ENCODE measurements around the gene ZNF678.

DNA sequence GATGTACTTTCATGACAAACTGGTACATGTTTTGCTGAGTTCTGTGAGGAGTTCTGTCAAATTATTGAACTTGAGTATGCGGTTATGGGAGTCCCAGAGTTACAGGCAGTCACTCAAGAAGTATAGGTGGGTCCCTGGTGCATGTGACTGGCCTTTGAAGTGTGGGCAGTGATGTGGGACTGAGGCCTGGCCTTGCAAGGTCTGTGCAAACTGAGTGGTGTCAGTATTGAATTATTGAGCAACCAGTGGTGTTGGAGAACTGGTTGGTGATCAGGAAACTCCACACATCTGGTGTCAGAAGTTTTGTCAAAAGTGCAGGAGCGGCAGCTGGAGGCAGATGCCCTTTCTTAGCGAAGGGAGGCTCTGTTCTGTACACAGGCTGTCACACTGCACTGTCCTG lies 5.2 kb downstream of the ZNF678 start:
- TF ChIP-seq ZNF747 (tag by site-specific recombination; IDR thresholded peaks at IDR 0.05) = no peak
- TF ChIP-seq ZNF837 (tag by site-specific recombination; IDR thresholded peaks at IDR 0.05) = no peak
- TF ChIP-seq KLF16 (tag by site-specific recombination; IDR thresholded peaks at IDR 0.05) = no peak
- no peak for TF ChIP-seq CTCF (tag by site-specific recombination; IDR thresholded peaks at IDR 0.05)
- no peak for TF ChIP-seq SP3 (tag by site-specific recombination; IDR thresholded peaks at IDR 0.05)
- no peak for TF ChIP-seq HOXA7 (CRISPR knock-in tag; IDR thresholded peaks at IDR 0.05; ENCODE audit: borderline replicate concordance)
- TF ChIP-seq YY1 (tag by site-specific recombination; IDR thresholded peaks at IDR 0.05) = no peak
